ACHN (cell line): ENCODE data around the gene ZNFX1.
"Not testable (repeated sequence)": the region's sequence is repeated elsewhere in the genome, so short reads cannot be mapped to it uniquely, and the experiment has no call there.

Source experiments
- DNase-seq: peaks from one replicate; pipeline ENCODE4 v3.0.0-alpha.2; 2015
- in situ Hi-C: cut with HindIII; loops from 2 replicates; pipeline ENCODE4 v1.10.0; 2017; ENCODE audit warnings: low sequenced_read_pairs, low pct_ligation_motif_present, low pct_unique_long_range_greater_than_20kb

Gene ZNFX1

GRCh38 chr20:49278036-49278817 lies at the start of gene ZNFX1:
TSS of gene ZNFX1 (minus strand) at chr20:49278057. CDS start at chr20:49275839, 2,218 bp downstream.
- in situ Hi-C loops: no loop called here
- DNase-seq: peak; percentile 95

GRCh38 chr20:49326026-49326425 lies 48.2 kb upstream of the ZNFX1 start:
- in situ Hi-C loops: no loop called here

GRCh38 chr20:49324306-49324705 lies 46.4 kb upstream of the ZNFX1 start:
- no peak for DNase-seq
- in situ Hi-C loops: no loop called here

More at GRCh38 chr20:49326026-49326425, 48.2 kb upstream of the ZNFX1 start:
- DNase-seq: no peak

GRCh38 chr20:49323622-49324238 lies 45.9 kb upstream of the ZNFX1 start:
- in situ Hi-C loops: no loop called here
- peak; percentile 60 for DNase-seq

GRCh38 chr20:49320460-49320859 lies 42.6 kb upstream of the ZNFX1 start:
- in situ Hi-C loops: no loop called here
- peak; percentile 54 for DNase-seq

- no peak for DNase-seq
- in situ Hi-C loops: no loop called here
These were observed 41.5 kb upstream of the ZNFX1 start for GRCh38 chr20:49319208-49319809.

- DNase-seq: no peak
- in situ Hi-C loops: no loop called here
These were observed 40.8 kb upstream of the ZNFX1 start for GRCh38 chr20:49318430-49319207.

- in situ Hi-C loops: no loop called here
- DNase-seq: no peak
These were observed 40.2 kb upstream of the ZNFX1 start for GRCh38 chr20:49318091-49318429.

- in situ Hi-C loops: no loop called here
These were observed 38.8 kb upstream of the ZNFX1 start for GRCh38 chr20:49316704-49317103.

GRCh38 chr20:49315580-49315979 lies 37.7 kb upstream of the ZNFX1 start:
- DNase-seq: no peak
- in situ Hi-C loops: no loop called here

More at GRCh38 chr20:49316704-49317103, 38.8 kb upstream of the ZNFX1 start:
- DNase-seq: no peak

- in situ Hi-C loops, DNase-seq: not testable (repeated sequence)
These were observed 36.2 kb upstream of the ZNFX1 start for GRCh38 chr20:49314052-49314451.

GRCh38 chr20:49313283-49313682 lies 35.4 kb upstream of the ZNFX1 start:
- no peak for DNase-seq
- in situ Hi-C loops: no loop called here

GRCh38 chr20:49312661-49313060 lies 34.8 kb upstream of the ZNFX1 start:
- in situ Hi-C loops: no loop called here

GRCh38 chr20:49310705-49311104 lies 32.8 kb upstream of the ZNFX1 start:
- DNase-seq: no peak
- in situ Hi-C loops: no loop called here

More at GRCh38 chr20:49312661-49313060, 34.8 kb upstream of the ZNFX1 start:
- DNase-seq: no peak

- in situ Hi-C loops: no loop called here
- DNase-seq: no peak
These were observed 31.0 kb upstream of the ZNFX1 start for GRCh38 chr20:49308875-49309274.

- in situ Hi-C loops: no loop called here
- no peak for DNase-seq
These were observed 29.2 kb upstream of the ZNFX1 start for GRCh38 chr20:49306903-49307620.

GRCh38 chr20:49303065-49303552 lies 25.3 kb upstream of the ZNFX1 start:
- in situ Hi-C loops: no loop called here
- DNase-seq: no peak
